A172 (cell line): ENCODE data around the gene NUP214. TPM values are rescaled to one million over a fixed set of nuclear protein-coding genes. Genes with fewer than 3 reads are reported as not detected.

Source experiments
- DNase-seq: peaks from one replicate; pipeline ENCODE4 v3.0.0-alpha.2; 2015; ENCODE audit warnings: low spot score
- total RNA-seq: library from RNA; depleted of rRNA; stranded (reverse); fragments of >200 nt; shearing (Covaris generic); gene quantifications from 2 replicates; pipeline ENCODE4 v1.2.3, GENCODE V29; 2014; rRNA removed

Gene NUP214
- total RNA-seq = 6.1 and 16.2 TPM in 2 replicates

- peak; percentile 87 for DNase-seq
Observed at GRCh38 chr9:131125288-131126058, at the start of gene NUP214. NUP214 (plus strand) TSS chr9:131125586; CDS start chr9:131125705, 119 bp downstream.

DNA sequence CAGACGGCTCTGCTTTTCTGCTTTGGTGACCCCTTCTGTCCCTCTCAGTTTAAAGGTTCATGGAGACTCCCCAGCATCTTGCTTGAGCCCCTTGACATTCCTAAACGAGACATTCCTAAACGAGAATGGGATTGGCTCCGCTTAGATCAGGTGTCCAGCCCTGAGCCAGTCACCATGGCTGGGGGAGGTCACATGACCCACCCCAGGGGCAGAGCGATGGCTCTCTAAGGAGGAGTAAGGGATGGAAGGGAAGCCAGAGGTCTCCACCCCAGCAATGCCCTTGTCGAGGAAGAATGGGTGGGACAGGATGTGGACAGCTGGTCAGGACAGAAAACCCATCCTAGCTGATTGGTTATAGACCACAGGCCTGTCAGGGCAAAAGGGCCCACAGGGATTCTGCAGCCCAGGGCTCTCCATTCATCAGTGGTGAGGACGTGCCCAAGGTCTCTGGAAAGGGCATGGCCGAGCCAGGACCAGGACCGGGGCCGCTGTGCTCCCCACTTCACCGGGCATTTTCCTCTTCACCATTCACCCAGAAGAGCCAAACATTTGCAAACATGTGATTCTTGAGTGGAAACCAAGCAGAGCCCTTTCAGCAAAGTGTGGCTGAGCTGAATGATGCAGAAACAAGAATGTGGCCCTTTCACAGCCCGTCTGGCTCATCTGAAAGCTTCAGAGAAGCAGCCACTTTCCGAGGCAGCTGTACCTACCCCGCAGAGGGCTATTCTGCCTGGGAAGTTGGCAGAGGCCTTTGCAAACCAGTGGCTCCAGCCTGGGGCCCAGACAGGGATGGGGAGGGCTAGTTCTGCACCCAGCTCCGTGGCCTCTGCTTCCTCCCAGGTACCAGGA lies 48.8 kb upstream of the NUP214 start:
- DNase-seq = no peak

- DNase-seq = no peak
Observed at GRCh38 chr9:131078427-131079366, 46.7 kb upstream of the NUP214 start.

GRCh38 chr9:131080589-131080988 lies 44.8 kb upstream of the NUP214 start:
- no peak for DNase-seq

DNA sequence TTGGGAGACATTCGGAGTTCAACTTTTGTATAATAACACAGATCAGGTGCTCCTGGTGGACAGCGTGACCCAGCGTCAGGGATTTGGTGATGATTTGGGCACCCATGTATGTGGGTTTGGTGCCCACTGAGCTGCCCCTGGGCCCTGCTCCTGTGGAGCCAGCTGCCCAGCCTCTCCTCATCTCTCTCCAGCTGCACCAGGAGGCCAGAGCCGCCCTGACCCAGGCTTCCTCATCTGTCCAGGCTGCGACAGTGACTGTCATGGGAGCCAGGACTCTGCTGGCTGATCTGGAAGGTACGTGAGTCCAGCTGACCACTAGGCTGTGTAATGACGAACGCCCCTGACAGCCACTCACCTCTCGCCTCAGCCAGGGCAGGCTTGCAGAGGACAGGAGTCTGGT lies 43.5 kb upstream of the NUP214 start:
- DNase-seq = no peak

- peak; percentile 14 for DNase-seq
Observed at GRCh38 chr9:131082774-131083512, 42.4 kb upstream of the NUP214 start.

GRCh38 chr9:131084661-131085369 lies 40.6 kb upstream of the NUP214 start:
- no peak for DNase-seq

- no peak for DNase-seq
Observed at GRCh38 chr9:131085370-131086122, 39.8 kb upstream of the NUP214 start.

DNA sequence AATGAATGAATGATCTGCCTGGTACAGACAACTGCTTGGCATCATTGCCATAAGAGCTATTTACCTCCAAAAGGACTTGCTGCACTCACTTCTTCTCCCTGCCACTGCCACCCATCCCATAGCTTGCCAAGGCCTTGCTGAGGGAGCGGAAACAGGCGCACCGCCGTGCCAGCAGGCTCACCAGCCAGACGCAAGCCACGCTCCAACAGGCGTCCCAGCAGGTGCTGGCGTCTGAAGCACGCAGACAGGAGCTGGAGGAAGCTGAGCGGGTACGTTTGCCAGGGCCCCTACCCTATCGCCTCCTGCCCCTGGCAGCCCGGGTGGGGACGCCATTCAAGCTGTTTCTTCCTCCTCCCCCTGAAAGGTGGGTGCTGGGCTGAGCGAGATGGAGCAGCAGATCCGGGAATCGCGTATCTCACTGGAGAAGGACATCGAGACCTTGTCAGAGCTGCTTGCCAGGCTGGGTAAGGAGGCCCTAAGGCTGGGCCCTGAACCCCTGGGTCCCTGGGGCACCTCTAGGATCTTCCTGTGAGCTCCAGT lies 38.0 kb upstream of the NUP214 start:
- no peak for DNase-seq

GRCh38 chr9:131090025-131090787 lies 35.2 kb upstream of the NUP214 start:
- no peak for DNase-seq

- DNase-seq = no peak
Observed at GRCh38 chr9:131091352-131091992, 33.9 kb upstream of the NUP214 start.

- no peak for DNase-seq
Observed at GRCh38 chr9:131092030-131092429, 33.4 kb upstream of the NUP214 start.

GRCh38 chr9:131092548-131093440 lies 32.6 kb upstream of the NUP214 start:
- no peak for DNase-seq

- DNase-seq = no peak
Observed at GRCh38 chr9:131094015-131094414, 31.4 kb upstream of the NUP214 start.

DNA sequence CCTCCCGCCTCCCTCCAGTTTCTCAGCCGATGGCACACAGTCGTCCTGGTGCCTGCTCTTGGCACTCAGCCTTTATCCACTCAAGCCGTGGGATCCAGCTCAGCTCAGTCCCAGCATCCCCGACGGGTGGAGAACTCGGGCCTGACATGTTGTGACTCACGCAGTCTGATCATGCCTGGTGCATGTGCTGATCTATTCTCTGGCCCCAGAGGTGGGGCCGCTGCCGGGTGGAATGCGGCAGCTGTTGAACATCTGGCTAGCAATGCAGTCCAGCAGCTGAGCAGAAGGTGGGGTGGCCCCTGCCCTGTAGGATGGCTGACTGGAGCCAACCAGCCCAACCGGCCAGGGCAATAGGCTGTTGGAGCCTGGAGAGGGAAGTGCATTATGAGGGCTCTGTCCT lies 30.8 kb upstream of the NUP214 start:
- no peak for DNase-seq

- no peak for DNase-seq
Observed at GRCh38 chr9:131095666-131096268, 29.6 kb upstream of the NUP214 start.
